ENCODE measurements around the gene ST6GALNAC2.
A peak's percentile ranks its signal among the peaks of the same experiment; 100 is the strongest.

DNA sequence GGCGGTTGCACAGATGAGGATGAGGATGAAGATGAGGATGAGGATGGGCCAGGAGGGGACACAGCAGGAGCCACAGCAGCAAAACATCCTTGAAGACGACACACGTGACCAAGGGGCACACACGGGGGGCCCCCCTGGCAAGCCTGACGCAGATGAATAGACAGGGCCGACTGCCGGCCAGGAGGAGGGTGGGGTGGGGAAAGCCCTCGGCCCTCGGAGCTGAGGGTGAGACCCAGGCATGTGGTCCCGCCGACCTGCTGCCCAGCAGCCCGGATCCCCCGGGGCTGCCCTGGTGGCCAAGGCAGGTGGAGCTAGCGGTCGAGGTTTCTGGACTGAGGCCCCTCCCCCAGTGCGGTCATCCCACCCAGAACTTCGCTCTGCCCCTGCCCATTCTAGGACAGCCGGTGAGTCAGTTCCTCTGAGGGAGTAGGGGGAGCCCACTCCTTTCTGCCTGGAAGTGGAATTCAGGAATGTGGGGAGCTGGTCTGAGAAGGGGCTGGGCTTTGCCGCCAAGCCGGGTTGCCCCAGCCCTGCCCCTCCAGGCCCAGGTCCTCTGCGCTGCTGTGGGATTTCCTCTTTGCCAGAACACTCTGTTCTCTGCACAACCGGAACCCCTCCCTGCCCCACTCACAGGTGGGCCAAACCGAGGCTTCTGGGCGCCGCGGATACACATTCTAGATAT, 58.1 kb downstream of the ST6GALNAC2 start:
- peak in 2 of 5 experiments; percentile 25 to 29 for TF ChIP-seq CTCF (IDR thresholded peaks at IDR 0.05)
- TF ChIP-seq POLR2AphosphoS5 (IDR thresholded peaks at IDR 0.05): peak; percentile 21 to 41 (median 28)
- peak; percentile 27 for TF ChIP-seq POLR2A (IDR thresholded peaks at IDR 0.05)
